K562 (cell line): ENCODE data around the gene CD101.

Source experiments
- CTCF ChIP-seq, 3 experiments: IDR thresholded peaks in 2 of 3; conservative IDR thresholded peaks in 1 of 3; 2 replicates each; pipeline ENCODE4 v1.5.1; 2011 to 2012; ENCODE audit warnings: low read length in 3 of 3, mild to moderate bottlenecking in 3 of 3, control low read depth in 2 of 3, improper control_type of control experiment in 1 of 3, inconsistent platforms in 1 of 3, low read depth in 1 of 3, mixed read lengths in 1 of 3, moderate library complexity in 1 of 3; ENCODE audit not compliant: insufficient read depth in 2 of 3
- ERF ChIP-seq: fragments of 450-650 bp; formaldehyde crosslinking; IDR thresholded peaks from 2 replicates; pipeline ENCODE4 v1.4.0; 2020; ENCODE audit warnings: mild to moderate bottlenecking, mixed read lengths
- FOSL1 ChIP-seq: fragments of 200-800 bp; sonication (Bioruptor generic); conservative IDR thresholded peaks from 2 replicates; pipeline ENCODE4 v1.6.1; 2016; ENCODE audit warnings: missing genetic modification characterization, missing compliant biosample characterization
- GABPB1 ChIP-seq: sonication (generic); formaldehyde crosslinking; IDR thresholded peaks from 2 replicates; pipeline ENCODE4 v1.8.0; 2022; ENCODE audit warnings: mild to moderate bottlenecking, missing genetic modification reagents
- HDAC1 ChIP-seq, 2 experiments: fragments of 450-650 bp; IDR thresholded peaks; 2 replicates each; pipeline ENCODE4 v1.6.1; 2016 to 2017; ENCODE audit warnings: inconsistent platforms in 1 of 2, mild to moderate bottlenecking in 1 of 2, moderate library complexity in 1 of 2
- HMG20A ChIP-seq: fragments of 450-650 bp; formaldehyde crosslinking; conservative IDR thresholded peaks from 2 replicates; pipeline ENCODE4 v1.4.0; 2020; ENCODE audit warnings: mild to moderate bottlenecking, mixed read lengths
- NR4A1 ChIP-seq, 2 experiments: fragments of 250-450 bp in 1 of 2; fragments of 450-650 bp in 1 of 2; sonication (Bioruptor Pico) in 1 of 2; IDR thresholded peaks; 2 replicates each; pipeline versions ENCODE4 v1.4.0 to v1.6.1; 2016 to 2020; ENCODE audit warnings: mild to moderate bottlenecking in 2 of 2, missing compliant biosample characterization in 1 of 2, missing genetic modification characterization in 1 of 2, moderate library complexity in 1 of 2
- POLR2AphosphoS5 ChIP-seq: IDR thresholded peaks from 2 replicates; pipeline ENCODE4 v1.6.1; 2011; ENCODE audit warnings: mild to moderate bottlenecking, low read depth, low read length, moderate library complexity; ENCODE audit not compliant: control insufficient read depth, insufficient read depth
- PREB ChIP-seq: sonication (generic); formaldehyde crosslinking; IDR thresholded peaks from 2 replicates; pipeline ENCODE4 v1.8.1; 2023; ENCODE audit warnings: mild to moderate bottlenecking, missing genetic modification reagents
- TRIM24 ChIP-seq, 2 experiments: fragments of 450-650 bp; IDR thresholded peaks; 2 replicates each; pipeline ENCODE4 v1.6.1; 2016
- TSHZ1 ChIP-seq: fragments of 250-450 bp; sonication (Bioruptor Pico); IDR thresholded peaks from 2 replicates; pipeline ENCODE4 v1.4.0; 2020; ENCODE audit warnings: mild to moderate bottlenecking, moderate library complexity
- ZNF408 ChIP-seq: fragments of 250-450 bp; sonication (Bioruptor Pico); IDR thresholded peaks from 2 replicates; pipeline ENCODE4 v1.4.0; 2020; ENCODE audit warnings: low read depth, mild to moderate bottlenecking, moderate library complexity

GRCh38 chr1:117045644-117046043, 44.1 kb downstream of the CD101 start:
- TF ChIP-seq CTCF (IDR thresholded peaks at IDR 0.05 in 2 of 3, conservative IDR thresholded peaks at IDR 0.05 in 1 of 3; ENCODE audit: insufficient read depth in 2 of 3, low read depth in 1 of 3, low read length in 3 of 3) (no peak), HDAC1 (IDR thresholded peaks at IDR 0.05) (no peak), TRIM24 (IDR thresholded peaks at IDR 0.05) (peak in 1 of 2 experiments; percentile 21; a peak in 1 of 4 replicates), POLR2AphosphoS5 (no peak), ZNF408 (no peak), HMG20A (CRISPR knock-in tag) (no peak), FOSL1 (tag) (no peak), NR4A1 (CRISPR knock-in tag; IDR thresholded peaks at IDR 0.05) (no peak), NR4A1 (tag; IDR thresholded peaks at IDR 0.05) (no peak), ERF (CRISPR knock-in tag) (no peak), GABPB1 (CRISPR knock-in tag) (no peak), TSHZ1 (CRISPR knock-in tag) (no peak), PREB (no peak)
